ENCODE data around the gene CFAP46. TPM values are rescaled to one million over a fixed set of nuclear protein-coding genes. Genes with fewer than 3 reads are reported as not detected.

The CFAP46 gene
- total RNA-seq, 1 donor = 0.09 TPM

DNA sequence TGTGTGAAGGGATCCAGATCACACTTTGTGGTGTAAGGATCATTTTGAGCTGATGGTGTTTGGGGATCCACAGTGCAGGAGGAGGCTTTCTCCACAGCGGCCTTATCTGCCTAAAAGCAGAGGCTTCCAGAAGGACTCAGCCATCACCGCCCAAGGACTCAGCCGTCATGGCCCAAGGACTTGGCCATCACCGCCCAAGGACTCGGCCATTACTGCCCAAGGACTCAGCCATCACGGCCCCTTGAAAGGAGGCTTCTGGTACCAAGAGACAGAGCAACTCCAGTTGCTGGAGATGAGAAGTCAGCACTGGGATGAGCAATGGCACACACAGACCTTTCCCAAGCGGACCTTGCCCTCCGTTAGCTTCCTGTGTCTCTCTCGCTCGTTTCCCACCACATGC lies 6.0 kb upstream of the CFAP46 start:
- H3K4me3 ChIP-seq (ENCODE audit: low read depth, low read length) = no peak overlapping the region
- DNase-seq (ENCODE audit: low read depth) = no peak
- TF ChIP-seq, protein P1, sequence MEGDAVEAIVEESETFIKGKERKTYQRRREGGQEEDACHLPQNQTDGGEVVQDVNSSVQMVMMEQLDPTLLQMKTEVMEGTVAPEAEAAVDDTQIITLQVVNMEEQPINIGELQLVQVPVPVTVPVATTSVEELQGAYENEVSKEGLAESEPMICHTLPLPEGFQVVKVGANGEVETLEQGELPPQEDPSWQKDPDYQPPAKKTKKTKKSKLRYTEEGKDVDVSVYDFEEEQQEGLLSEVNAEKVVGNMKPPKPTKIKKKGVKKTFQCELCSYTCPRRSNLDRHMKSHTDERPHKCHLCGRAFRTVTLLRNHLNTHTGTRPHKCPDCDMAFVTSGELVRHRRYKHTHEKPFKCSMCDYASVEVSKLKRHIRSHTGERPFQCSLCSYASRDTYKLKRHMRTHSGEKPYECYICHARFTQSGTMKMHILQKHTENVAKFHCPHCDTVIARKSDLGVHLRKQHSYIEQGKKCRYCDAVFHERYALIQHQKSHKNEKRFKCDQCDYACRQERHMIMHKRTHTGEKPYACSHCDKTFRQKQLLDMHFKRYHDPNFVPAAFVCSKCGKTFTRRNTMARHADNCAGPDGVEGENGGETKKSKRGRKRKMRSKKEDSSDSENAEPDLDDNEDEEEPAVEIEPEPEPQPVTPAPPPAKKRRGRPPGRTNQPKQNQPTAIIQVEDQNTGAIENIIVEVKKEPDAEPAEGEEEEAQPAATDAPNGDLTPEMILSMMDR (IDR thresholded peaks at IDR 0.05; ENCODE audit: insufficient read depth, low read length) = no peak

DNA sequence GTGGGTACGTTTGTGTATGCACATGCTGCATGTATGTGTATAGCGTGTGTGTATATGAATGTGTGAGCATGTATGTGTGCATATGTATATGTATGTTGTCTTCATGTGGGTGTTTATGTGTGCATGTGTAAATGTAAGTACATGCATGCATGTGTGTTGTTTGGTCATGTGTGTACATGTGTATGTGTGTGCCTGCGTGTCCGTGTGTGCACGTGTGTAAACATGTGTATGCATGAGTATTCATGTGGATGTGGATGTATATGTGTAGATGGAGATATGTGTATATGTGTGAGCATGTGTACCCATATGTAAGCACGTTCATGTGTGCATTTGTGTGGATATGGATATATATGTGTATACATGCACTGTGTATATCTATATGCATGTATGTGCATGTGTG lies 5.5 kb upstream of the CFAP46 start:
- no peak overlapping the region for H3K4me3 ChIP-seq (ENCODE audit: low read depth, low read length)
- DNase-seq (ENCODE audit: low read depth) = no peak
- TF ChIP-seq, protein P1 (IDR thresholded peaks at IDR 0.05; ENCODE audit: insufficient read depth, low read length) = no peak

DNA sequence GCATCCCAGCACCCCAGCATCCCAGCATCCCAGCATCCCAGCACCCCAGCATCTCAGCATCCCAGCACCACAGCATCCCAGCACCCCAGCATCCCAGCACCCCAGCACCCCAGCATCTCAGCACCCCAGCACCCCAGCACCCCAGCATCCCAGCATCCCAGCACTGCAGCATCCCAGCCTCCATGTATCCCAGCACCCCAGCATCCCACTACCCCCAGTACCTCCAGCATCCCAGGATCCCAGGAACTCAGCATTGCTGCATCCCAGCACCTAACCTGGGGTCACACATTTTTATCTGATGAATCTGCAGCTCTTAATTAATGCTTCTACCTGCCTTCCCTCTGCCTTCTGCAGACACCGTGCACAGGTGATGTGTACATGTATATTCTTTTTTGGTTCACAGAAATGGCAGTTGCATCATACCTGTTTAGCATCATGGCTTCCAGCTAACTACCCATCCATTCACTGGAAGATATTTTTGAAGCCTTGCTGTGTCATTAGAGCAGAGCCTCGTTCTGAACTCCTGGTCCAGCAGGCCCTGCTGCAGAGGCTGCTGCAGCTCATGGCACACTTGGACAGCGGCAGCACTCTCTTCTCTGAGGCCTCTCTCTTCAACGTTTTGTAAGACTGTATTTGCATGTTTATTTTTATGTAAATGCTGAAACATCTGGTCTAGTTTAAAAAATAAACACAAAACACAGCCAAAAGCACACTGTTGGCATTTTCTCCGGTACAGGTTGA lies 4.6 kb upstream of the CFAP46 start:
- DNase-seq (ENCODE audit: low read depth) = no peak
- TF ChIP-seq, protein P1 (IDR thresholded peaks at IDR 0.05; ENCODE audit: insufficient read depth, low read length) = no peak
- no peak overlapping the region for H3K4me3 ChIP-seq (ENCODE audit: low read depth, low read length)

DNA sequence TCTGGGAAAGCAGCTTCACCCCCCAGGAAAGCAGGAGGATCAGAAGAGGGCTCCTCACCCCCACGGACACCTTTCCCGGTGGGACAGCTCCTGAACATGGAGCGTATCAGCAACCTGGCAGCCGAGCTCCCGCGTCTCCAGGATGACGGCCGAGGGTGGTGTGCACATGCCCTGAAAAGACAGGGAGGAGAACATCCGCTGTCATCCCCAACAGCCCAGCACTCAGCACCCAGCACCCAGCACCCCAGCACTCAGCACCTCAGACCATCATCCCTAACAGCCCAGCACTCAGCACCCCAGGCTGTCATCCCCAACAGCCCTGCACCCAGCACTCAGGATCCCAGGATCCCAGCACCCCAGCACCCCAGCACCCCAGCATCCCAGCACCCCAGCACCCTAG lies 3.9 kb upstream of the CFAP46 start:
- H3K4me3 ChIP-seq (ENCODE audit: low read depth, low read length) = no peak overlapping the region
- TF ChIP-seq, protein P1 (IDR thresholded peaks at IDR 0.05; ENCODE audit: insufficient read depth, low read length) = no peak
- no peak for DNase-seq (ENCODE audit: low read depth)

DNA sequence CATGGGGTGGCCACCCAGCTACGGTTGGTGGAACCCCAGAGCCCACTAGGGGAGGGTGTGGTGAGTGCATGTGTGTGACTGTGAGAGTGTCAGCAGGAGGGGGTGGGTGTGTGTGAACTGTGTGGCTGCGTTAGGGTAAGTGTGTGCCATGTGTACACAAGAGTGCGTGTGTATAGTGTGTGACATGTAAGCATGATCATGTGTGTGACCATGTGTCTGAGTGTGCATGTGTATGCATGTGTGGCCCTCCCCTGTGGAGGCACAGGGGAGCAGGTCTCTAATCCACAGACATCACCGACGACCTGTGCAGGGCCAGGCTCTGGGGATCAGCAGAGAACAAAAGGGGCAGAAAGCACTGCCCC lies 3.5 kb upstream of the CFAP46 start:
- H3K4me3 ChIP-seq (ENCODE audit: low read depth, low read length) = no peak overlapping the region
- no peak for DNase-seq (ENCODE audit: low read depth)
- TF ChIP-seq, protein P1 (IDR thresholded peaks at IDR 0.05; ENCODE audit: insufficient read depth, low read length) = no peak

DNA sequence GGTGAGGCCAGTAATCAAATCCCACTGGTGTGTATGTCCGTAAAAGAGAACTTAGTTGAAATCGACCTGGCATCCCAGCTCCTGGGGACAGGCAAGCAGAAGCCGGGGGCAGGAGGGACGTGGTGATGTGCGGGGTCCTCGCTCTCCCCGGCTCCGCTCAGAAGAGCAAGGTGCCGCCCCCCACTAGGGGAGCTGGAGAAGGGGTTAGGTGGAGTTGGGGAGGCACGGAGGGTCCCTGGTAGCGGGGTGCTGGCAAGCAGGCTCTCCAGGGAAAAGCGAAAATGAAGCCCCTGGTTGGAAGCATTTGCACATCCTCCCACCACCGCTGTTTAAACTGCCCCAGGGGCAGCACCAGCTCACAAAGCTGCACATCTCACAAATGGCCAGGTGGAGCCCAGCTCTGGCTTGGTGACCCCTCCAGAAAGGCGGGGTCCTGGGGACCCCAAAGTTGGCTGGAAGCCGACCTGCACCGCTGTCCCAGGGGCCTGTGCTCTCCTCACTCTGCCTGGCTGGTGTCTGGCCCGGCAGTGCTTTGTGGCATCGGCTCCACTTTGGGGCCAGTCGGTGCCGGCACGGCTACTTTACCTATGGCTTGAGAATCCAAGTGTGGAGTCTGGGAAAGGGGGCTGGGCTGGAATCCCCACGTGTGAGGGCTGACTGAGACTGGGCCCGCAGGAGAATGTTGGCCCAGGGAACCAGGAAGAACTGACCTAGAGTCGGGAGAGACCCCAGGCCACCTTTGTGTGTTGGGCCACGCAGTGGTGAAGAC lies 2.9 kb upstream of the CFAP46 start:
- no peak for DNase-seq (ENCODE audit: low read depth)
- TF ChIP-seq, protein P1 (IDR thresholded peaks at IDR 0.05; ENCODE audit: insufficient read depth, low read length) = no peak
- H3K4me3 ChIP-seq (ENCODE audit: low read depth, low read length) = no peak overlapping the region

All from fibroblast of the aortic adventitia (primary cell).